Bone marrow (tissue), 2 donors: Measurements from ENCODE around the gene STK36.

Experiments used
- DNase-seq, 2 donors: peaks; one replicate each; lab custom pipeline; 2025; lab: John Stamatoyannopoulos, UW

Gene STK36

GRCh38 chr2:218663901-218664300 lies 8.0 kb upstream of the STK36 start:
- DNase-seq = no peak

GRCh38 chr2:218664653-218665052 lies 7.2 kb upstream of the STK36 start:
- DNase-seq = no peak

- no peak for DNase-seq
These were observed 711 bp upstream of the STK36 start for GRCh38 chr2:218671097-218671653.

GRCh38 chr2:218679119-218679518 lies 7.2 kb downstream of the STK36 start:
- DNase-seq = peak in 1 of 2 donors; percentile 20

- no peak for DNase-seq
These were observed 8.2 kb downstream of the STK36 start for GRCh38 chr2:218680061-218680460.

- peak in 1 of 2 donors; percentile 59 for DNase-seq
These were observed 15.6 kb downstream of the STK36 start for GRCh38 chr2:218687400-218688060.

- DNase-seq = no peak
These were observed 19.3 kb downstream of the STK36 start for GRCh38 chr2:218691234-218691633.

- no peak for DNase-seq
These were observed 22.7 kb downstream of the STK36 start for GRCh38 chr2:218694405-218695145.

- no peak for DNase-seq
These were observed 27.0 kb downstream of the STK36 start for GRCh38 chr2:218698885-218699284.

GRCh38 chr2:218701806-218702205 lies 29.9 kb downstream of the STK36 start:
- no peak for DNase-seq

GRCh38 chr2:218703341-218703740 lies 31.5 kb downstream of the STK36 start:
- DNase-seq = no peak

GRCh38 chr2:218708086-218708485 lies 36.2 kb downstream of the STK36 start:
- DNase-seq = no peak

- no peak for DNase-seq
These were observed 38.0 kb downstream of the STK36 start for GRCh38 chr2:218709908-218710307.

GRCh38 chr2:218710334-218710686 lies 38.4 kb downstream of the STK36 start:
- no peak for DNase-seq

GRCh38 chr2:218710687-218711549 lies 39.0 kb downstream of the STK36 start, which contains the start of gene TTLL4:
Gene TTLL4 (plus strand): TSS chr2:218710835. CDS start chr2:218737677, 26,842 bp downstream.
- DNase-seq = peak; percentile 90

- DNase-seq = no peak
These were observed 39.7 kb downstream of the STK36 start for GRCh38 chr2:218711550-218711929.

GRCh38 chr2:218713922-218714321 lies 42.0 kb downstream of the STK36 start:
- no peak for DNase-seq

- no peak for DNase-seq
These were observed 44.2 kb downstream of the STK36 start for GRCh38 chr2:218716070-218716469.

- no peak for DNase-seq
These were observed 45.4 kb downstream of the STK36 start for GRCh38 chr2:218717262-218717661.

GRCh38 chr2:218718058-218718457 lies 46.2 kb downstream of the STK36 start:
- no peak for DNase-seq

- DNase-seq = no peak
These were observed 47.6 kb downstream of the STK36 start for GRCh38 chr2:218719457-218719856.
